ENCODE measurements around the gene NBPF6.
"Not testable (repeated sequence)": the region's sequence is repeated elsewhere in the genome, so short reads cannot be mapped to it uniquely, and the experiment has no call there.

DNA sequence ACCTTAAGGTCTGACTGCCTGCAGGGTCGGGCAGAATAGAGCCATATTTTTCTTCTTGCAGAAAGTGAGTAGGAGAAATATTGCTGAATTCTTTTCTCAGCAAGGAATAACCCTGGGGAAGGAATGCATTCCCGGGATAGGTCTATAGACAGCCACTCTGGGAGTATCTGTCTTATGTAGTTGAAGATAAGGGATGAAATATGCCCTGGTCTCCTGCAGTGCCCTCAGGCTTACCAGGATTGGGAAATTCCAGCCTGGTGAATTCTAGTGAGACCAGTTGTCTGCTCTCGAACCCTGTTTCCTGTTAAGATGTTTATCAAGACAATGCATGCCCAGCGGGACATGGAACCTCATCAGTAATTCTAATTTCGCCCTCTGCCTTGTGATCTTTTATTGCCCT, 35.8 kb downstream of the NBPF6 start:
- TF ChIP-seq POLR2A (IDR thresholded peaks at IDR 0.05): not testable (repeated sequence)
- TF ChIP-seq, protein P1, sequence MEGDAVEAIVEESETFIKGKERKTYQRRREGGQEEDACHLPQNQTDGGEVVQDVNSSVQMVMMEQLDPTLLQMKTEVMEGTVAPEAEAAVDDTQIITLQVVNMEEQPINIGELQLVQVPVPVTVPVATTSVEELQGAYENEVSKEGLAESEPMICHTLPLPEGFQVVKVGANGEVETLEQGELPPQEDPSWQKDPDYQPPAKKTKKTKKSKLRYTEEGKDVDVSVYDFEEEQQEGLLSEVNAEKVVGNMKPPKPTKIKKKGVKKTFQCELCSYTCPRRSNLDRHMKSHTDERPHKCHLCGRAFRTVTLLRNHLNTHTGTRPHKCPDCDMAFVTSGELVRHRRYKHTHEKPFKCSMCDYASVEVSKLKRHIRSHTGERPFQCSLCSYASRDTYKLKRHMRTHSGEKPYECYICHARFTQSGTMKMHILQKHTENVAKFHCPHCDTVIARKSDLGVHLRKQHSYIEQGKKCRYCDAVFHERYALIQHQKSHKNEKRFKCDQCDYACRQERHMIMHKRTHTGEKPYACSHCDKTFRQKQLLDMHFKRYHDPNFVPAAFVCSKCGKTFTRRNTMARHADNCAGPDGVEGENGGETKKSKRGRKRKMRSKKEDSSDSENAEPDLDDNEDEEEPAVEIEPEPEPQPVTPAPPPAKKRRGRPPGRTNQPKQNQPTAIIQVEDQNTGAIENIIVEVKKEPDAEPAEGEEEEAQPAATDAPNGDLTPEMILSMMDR (IDR thresholded peaks at IDR 0.05): not testable (repeated sequence)

Data from testis (tissue), 2 donors.